ENCODE measurements around the gene SMTNL2.

Gene SMTNL2

DNA sequence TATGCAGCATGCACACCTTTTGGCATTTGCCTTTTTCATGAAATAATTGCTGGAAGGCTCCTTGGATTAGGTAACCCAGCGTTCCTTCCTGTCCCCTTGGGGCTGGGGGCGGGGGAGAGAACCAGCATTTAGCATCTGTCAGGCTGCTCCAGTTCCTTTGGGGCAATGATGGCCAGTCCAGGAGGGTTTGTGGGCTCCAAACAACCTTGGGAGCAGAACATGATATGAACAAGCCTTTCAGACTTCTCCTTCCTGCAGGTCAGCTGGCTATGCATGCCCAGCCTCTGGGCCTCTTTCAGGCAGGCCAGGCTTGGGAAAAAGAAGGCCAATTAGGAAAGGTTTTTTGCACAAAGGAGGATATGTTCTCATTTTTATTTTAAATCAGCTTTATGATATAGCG, 1.1 kb upstream of the SMTNL2 start:
- no peak overlapping the region for H3K27ac Mint-ChIP-seq
- DNase-seq: no peak
- no peaks in the 10 kb centered on the region for H3K36me3 Mint-ChIP-seq (ENCODE audit: low read depth)
- H3K27me3 Mint-ChIP-seq (ENCODE audit: low read depth, poor library complexity): peaks cover 53% of the 10 kb centered on the region
- peak overlapping the region; percentile 89 for H3K4me3 Mint-ChIP-seq
- peaks cover 74% of the 10 kb centered on the region for H3K4me1 Mint-ChIP-seq
- TF ChIP-seq, protein P1, sequence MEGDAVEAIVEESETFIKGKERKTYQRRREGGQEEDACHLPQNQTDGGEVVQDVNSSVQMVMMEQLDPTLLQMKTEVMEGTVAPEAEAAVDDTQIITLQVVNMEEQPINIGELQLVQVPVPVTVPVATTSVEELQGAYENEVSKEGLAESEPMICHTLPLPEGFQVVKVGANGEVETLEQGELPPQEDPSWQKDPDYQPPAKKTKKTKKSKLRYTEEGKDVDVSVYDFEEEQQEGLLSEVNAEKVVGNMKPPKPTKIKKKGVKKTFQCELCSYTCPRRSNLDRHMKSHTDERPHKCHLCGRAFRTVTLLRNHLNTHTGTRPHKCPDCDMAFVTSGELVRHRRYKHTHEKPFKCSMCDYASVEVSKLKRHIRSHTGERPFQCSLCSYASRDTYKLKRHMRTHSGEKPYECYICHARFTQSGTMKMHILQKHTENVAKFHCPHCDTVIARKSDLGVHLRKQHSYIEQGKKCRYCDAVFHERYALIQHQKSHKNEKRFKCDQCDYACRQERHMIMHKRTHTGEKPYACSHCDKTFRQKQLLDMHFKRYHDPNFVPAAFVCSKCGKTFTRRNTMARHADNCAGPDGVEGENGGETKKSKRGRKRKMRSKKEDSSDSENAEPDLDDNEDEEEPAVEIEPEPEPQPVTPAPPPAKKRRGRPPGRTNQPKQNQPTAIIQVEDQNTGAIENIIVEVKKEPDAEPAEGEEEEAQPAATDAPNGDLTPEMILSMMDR (IDR thresholded peaks at IDR 0.05): no peak
- H3K9me3 Mint-ChIP-seq: no peaks in the 10 kb centered on the region

DNA sequence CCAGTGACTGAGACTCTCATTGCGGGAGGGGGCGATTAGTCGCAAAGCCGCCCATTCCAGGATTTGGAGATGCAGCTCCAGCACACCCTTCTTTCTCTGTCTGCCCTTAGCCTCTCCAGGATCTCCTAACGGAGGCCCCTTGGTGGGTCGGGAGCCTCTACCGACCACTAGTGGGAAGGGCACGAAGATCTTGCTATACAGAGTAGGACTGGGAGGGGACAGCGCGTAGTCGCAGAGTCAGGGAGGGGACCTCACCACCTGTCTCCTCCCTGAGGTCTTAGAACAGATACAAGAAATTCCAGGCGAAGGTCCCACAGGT, 588 bp upstream of the SMTNL2 start:
- Mint-ChIP-seq H3K9me3 (no peaks in the 10 kb centered on the region), H3K4me1 (peaks cover 80% of the 10 kb centered on the region), H3K27ac (no peak overlapping the region), H3K4me3 (peak overlapping the region; percentile 89), H3K27me3 (ENCODE audit: low read depth, poor library complexity) (peaks cover 53% of the 10 kb centered on the region), H3K36me3 (ENCODE audit: low read depth) (no peaks in the 10 kb centered on the region)
- DNase-seq: peak; percentile 55
- TF ChIP-seq, protein P1 (IDR thresholded peaks at IDR 0.05): peak; percentile 53

DNA sequence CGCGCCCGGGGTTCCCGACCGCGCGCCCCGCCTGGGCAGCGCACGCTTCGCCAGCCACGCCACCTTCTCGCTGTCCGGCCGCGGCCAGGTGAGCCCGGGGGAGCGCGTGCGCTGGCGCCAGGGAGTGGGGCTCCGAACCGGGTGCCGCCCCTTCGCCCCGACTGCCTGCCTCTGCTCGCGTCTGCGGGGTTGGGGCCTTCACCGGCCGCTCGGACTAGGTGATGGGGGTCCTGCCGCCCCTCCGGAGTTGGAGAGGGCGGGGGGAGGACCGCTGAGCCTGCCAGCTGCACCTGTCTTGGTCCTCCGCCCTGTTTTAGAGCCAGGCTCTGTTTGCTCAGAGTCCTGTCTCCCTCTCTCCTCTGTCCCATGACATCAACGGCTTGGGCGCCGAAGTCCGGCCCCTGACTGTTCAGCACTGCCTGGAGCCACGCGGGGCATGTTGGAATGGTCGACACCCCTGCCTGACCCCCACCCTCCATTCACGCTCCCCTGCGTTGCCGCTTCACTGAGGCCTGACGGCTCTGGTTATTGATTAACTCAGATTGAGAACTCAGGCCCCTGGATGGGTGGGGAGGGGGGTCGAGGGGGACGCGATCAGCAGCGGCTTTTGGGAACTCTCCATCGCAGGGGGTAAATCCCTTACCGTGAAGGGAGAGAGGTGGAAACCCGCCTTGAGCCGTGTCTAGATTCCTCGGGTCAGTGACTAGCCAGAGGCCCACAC, 748 bp downstream of the SMTNL2 start:
- peak; percentile 56 for DNase-seq
- H3K27me3 Mint-ChIP-seq (ENCODE audit: low read depth, poor library complexity): peaks cover 58% of the 10 kb centered on the region
- TF ChIP-seq, protein P1 (IDR thresholded peaks at IDR 0.05): no peak

DNA sequence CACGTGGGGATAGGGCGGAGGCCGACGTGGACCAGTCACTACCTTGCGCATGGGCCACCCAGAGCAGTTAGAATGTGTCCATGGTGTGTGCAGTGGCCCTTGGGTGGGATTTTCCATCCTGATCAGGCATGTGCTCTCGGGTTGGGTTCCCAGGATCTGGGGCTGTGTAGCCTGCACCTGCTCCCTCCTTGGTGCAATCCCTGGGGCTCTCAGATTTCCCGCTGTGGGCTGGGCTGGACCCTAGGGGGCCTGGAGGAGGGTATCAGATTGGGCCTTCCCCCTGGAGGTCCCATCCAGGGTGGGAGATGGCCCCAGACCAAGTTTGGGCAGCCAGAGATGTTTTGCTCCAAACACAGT, 1.3 kb downstream of the SMTNL2 start:
- Mint-ChIP-seq H3K36me3 (ENCODE audit: low read depth) (no peaks in the 10 kb centered on the region), H3K27ac (no peak overlapping the region), H3K4me1 (peaks cover 83% of the 10 kb centered on the region), H3K9me3 (no peaks in the 10 kb centered on the region), H3K4me3 (peak overlapping the region; percentile 89), H3K27me3 (ENCODE audit: low read depth, poor library complexity) (peaks cover 64% of the 10 kb centered on the region)
- TF ChIP-seq, protein P1 (IDR thresholded peaks at IDR 0.05): no peak
- no peak for DNase-seq

More for the DNA sequence above, 748 bp downstream of the SMTNL2 start:
- H3K4me1 Mint-ChIP-seq: peaks cover 83% of the 10 kb centered on the region
- no peak overlapping the region for H3K27ac Mint-ChIP-seq
- no peaks in the 10 kb centered on the region for H3K36me3 Mint-ChIP-seq (ENCODE audit: low read depth)
- H3K4me3 Mint-ChIP-seq: peak overlapping the region; percentile 89
- H3K9me3 Mint-ChIP-seq: no peaks in the 10 kb centered on the region

DNA sequence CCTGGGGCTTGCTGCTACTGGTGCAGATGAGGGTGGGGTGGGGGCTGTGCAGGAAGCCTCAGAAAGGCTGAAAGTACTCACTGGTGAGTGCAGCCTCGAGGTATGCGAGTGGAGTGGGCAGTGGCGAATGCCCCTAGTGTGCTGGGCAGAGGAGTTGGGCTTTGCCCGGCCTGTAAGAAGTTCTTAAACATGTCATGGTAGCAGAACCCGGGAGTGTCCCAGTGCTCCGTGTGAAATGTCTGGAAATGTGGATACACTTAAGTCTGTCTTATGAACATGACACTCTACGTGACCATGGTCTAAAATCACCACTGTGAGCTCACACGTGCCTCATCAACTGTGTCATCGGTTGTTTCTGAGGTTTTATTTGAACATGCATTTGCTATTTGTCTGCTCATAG, 1.7 kb downstream of the SMTNL2 start:
- TF ChIP-seq, protein P1 (IDR thresholded peaks at IDR 0.05): no peak
- H3K36me3 Mint-ChIP-seq (ENCODE audit: low read depth): no peaks in the 10 kb centered on the region
- H3K4me1 Mint-ChIP-seq: peaks cover 81% of the 10 kb centered on the region
- H3K27ac Mint-ChIP-seq: no peak overlapping the region
- no peaks in the 10 kb centered on the region for H3K9me3 Mint-ChIP-seq
- no peak for DNase-seq
- H3K4me3 Mint-ChIP-seq: peak overlapping the region; percentile 89
- peaks cover 63% of the 10 kb centered on the region for H3K27me3 Mint-ChIP-seq (ENCODE audit: low read depth, poor library complexity)

DNA sequence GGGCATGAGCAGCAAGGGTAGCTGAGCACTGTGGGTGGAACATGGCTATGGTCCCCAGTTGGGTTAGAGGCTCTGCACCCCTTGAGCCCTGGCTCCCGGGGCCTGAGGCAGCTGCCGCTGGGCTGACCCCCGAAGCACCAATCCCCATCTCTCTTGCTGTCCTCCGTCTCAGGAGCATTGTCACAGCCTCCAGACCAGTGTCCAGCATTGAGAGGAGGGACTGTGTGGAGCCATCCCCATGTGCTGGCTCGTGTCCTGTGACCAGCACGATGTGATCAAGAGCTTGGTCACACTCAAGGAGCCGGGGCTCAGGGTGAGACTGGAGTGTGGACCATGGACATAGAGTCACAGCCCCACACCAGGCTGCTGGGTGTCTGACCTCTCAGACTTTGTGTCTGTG, 2.9 kb downstream of the SMTNL2 start:
- Mint-ChIP-seq H3K9me3 (no peaks in the 10 kb centered on the region), H3K27ac (no peak overlapping the region), H3K4me1 (peaks cover 79% of the 10 kb centered on the region), H3K36me3 (ENCODE audit: low read depth) (no peaks in the 10 kb centered on the region), H3K4me3 (no peak overlapping the region), H3K27me3 (ENCODE audit: low read depth, poor library complexity) (peaks cover 58% of the 10 kb centered on the region)
- TF ChIP-seq, protein P1 (IDR thresholded peaks at IDR 0.05): no peak
- DNase-seq: no peak
